CD4-positive, alpha-beta T cell treated with Interleukin-10 for 1 hour (primary cell): ENCODE measurements around the gene TMEM150B.
A peak's percentile ranks its signal among the peaks of the same experiment; 100 is the strongest.

Experiments used
- DNase-seq: peaks from one replicate; pipeline ENCODE4 v3.0.0-alpha.2; 2020

The TMEM150B gene

DNA sequence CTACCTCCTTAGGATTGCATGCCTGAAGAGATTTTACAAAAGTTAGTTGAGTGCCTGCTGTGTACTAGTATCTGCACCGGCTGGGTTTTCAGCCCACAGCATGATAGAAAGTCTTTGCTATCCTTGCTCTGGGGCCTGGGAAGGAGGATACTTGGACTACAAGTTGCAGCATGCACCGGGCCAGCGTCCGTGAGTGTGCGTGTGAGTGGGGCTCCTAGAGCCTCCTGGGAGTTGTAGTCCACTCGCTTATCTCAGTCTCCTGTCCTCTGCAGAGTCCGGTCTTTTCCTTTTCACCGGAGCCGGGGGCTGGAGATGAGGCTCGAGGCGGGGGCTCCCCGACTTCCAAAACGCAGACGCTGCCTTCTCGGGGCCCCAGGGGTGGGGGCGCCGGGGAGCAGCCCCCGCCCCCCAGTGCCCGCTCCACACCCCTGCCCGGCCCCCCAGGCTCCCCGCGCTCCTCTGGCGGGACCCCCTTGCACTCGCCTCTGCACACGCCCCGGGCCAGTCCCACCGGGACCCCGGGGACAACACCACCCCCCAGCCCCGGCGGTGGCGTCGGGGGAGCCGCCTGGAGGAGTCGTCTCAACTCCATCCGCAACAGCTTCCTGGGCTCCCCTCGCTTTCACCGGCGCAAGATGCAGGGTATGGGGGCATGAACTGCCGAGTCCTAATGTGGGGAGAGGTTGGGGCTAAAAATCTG lies 20.7 kb downstream of the TMEM150B start:
- peak; percentile 32 for DNase-seq

DNA sequence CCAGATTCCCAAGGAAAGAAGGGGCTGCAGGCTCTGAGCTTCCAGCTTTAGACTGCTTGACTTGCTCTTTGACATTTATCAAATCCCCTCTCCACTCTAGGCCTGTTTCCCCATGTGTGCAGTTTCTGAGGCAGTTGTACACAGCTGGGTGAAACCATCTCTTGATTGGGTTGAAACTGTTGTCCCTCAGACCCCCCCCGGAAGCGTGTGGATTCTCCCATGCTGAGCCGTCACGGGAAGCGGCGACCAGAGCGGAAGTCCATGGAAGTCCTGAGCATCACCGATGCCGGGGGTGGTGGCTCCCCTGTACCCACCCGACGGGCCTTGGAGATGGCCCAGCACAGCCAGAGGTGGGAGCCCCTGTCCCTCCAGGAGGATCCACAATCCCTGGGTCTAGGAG lies 21.7 kb downstream of the TMEM150B start:
- DNase-seq = no peak

DNA sequence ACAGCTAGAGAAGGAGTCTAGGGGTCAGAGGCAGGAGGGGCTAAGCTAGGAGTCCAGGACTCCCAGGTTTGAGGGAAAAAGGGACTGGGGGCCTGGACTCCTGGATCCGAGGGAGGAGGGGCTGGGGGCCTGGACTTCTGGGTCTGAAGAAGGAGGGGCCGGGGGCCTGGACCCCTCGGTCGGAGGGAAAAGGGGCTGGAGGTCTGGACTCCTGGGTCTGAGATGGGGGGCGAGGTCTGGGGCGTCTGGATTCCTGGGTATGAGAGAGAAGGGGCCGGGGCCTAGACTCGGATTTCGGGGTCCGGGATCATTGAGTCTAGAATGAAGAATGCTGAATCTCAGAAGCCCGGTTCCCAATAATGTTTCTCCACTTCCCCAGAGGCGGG lies 22.8 kb downstream of the TMEM150B start:
- DNase-seq = no peak

DNA sequence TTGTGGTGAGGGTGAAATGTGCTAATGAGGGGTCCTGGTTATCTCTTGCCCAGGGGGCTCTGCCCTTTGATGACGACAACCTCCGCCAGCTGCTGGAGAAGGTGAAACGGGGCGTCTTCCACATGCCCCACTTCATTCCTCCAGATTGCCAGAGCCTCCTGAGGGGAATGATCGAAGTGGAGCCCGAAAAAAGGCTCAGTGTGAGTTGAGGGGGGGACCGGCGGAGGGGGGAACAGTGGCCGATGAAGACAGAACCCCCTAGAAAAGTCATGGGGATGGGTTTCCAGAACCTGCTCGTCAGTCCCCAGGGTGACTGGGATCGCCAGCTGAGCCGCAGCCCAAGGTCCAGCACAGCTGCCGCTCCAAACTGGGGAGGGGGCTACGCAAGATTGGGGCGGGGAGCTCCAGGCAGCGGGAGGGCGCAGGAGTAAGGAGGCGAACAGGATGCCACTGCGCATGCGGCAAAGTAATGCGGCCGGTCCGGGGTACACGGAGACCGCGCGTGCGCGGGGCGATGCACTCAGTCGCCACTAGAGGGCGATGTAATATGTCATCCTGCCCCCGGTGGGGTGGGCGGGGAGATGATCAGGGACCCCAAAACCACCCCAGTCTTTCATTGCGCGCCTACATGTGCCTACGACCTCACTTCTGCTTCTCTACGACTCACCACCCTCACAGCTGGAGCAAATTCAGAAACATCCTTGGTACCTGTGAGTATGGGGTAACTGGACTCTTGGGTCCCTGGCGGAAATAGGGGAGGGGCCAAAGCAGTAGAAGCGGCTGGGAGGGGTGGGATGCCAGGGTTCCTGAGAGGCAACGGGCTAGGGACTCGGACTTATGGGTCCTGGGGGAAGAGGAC lies 23.5 kb downstream of the TMEM150B start:
- peak; percentile 93 for DNase-seq

DNA sequence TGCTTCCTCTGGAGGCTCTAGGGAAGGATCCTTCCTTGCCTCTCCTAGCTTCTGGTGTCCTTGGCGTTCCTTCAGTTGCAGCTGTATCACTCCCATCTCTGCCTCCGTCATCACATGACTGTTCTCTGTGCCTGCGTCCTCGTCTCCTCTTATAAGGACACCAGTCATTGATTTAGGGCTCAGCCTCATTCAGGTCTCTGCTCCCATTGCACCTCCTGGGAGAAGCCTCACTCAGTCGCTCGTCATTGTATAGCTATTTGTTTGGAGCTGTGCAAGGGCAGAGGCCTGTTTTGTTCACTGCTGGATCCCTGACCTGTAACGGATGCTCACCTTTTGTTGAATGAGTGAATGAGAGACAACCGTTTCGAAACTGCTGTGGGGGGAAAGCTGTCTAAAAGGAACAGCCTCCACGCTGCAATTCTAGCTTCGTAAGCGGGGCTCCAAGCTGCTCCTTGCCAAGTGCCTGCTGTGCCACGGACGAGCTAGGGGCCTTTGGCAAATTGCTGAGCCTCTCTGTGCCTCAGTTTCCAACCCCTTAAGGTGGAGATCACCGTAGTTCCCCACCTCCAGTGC lies 24.2 kb downstream of the TMEM150B start:
- no peak for DNase-seq

DNA sequence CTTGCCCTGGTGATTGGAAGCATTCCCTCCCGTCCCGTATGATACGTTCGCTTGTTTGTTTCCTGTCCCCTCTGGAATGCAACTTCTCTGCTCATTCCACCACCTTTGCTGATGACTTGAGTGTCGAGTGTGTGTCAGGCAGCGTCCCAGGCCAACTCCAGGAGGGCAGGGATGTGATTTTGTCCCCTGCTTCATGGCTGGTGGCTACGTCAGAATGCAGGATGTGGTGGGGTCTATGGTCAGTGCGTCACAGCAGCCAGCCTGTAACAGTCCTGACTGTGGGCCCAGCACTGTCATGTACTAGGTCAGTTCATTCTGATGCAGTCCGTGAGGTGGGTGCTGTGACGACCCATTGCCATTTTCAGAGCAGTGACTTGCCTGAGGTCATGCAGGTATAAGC lies 25.1 kb downstream of the TMEM150B start:
- DNase-seq = no peak

DNA sequence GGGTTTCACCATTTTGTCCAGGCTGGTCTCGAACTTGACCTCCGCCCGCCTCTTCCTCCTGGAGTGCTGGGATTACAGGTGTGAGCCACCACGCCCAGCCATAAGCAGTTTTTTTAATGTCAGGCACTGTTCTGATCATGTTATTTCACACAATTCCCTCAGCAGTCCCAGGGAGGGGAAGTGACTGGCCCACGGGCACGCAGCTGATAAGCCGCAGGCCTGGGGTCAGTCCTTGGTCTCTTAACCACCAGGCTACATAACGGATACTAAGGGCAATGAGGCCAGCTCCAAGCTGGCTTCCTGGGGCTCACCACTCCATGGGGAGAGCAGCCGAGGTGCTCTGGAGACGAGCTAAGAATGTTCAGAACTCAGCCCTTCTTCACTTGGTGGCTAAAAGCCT lies 27.9 kb downstream of the TMEM150B start:
- no peak for DNase-seq

DNA sequence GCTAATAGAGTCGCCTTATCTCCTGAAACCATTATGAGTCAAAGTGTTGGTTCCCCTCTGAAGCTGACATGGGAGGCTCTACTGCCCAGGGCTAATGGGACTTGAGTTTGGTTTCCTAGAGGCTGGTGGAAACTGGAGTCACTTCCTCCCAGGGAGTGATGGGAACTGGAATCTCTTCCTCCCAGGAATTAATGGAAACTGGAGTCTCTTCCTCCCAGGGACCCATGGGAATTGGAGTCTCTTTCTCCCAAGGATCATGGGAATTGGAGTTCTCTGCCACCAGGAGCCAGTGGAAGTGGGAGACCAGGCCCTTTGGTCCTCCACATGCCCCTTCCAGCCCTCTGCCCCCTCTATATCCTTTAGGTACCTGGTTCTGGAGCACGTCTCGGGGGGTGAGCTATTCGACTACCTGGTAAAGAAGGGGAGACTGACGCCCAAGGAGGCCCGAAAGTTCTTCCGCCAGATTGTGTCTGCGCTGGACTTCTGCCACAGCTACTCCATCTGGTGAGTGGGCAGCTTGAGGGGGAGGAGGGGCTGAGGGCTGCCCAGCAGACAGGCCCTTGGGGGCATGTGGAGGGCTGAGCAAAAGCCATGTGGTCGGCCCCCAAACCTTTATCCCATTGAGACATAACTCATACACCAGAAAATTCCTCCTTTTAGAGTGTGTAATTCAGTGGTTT lies 35.9 kb downstream of the TMEM150B start:
- DNase-seq = no peak

DNA sequence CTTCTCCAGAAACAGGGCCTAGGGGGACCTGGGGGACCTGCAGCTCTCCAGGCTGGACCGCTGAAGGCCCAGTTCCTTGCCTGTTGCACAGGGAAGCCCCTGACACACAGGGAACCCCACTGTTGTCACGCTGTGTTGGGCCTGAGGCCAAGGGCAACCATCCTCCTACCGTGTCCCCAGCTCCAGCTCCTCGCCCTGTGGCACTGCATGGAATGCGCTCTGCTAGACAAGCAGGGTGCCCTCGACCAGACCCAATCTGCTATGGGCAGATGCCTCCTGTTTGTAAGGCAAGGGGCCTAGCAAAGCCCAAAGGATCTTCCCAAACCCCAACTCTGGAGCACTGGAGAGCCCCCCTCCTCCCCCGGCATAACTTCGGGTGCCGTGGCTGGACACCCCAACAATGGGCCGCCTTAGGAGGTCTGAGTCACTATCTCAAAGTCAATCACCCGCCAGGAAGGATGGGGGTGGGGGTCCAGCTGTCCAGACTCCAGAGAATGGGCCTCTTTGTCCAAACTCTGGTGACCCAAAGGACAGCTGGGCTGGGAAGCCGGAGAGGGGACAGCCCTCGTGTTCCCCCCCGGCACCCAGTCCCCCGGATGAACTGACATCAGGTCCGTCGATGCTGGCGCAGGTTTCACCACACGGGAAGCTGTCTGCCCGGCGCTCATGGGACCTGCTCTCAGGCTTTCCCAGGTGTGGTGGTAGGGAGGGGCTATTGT lies 37.6 kb downstream of the TMEM150B start:
- DNase-seq = no peak

DNA sequence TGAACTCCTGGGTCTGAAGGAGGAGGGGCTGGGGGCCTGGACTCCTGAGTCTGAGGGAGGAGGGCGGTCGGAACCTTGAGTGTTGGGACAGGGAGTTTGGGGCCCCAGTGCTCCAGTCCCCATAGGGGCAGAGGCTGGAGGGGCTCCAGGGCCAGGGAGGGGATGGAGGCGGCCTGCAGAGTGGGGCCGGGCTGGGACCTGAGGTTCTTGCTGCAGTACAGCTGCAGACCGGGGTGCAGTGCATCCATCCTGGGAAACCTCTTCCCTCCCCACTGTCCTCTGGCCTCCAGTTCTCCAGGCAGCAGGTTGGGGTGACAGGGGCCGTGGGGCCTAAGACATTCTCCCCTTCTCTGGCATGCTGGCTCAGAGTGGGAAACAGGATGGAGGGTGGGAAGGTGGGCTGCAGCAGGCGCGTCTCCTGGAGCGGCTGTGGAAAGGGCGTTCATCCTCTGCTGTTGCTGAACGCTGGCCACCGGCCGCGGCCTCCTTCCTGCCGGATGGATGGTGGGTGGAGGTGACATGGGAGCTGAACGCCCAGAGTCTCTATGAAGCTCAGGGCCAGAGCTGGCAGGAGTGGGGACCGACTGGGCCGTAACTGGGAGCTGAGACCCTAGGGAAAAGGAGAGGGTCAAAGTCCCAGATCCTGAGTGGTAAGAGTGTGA lies 39.8 kb downstream of the TMEM150B start:
- no peak for DNase-seq

DNA sequence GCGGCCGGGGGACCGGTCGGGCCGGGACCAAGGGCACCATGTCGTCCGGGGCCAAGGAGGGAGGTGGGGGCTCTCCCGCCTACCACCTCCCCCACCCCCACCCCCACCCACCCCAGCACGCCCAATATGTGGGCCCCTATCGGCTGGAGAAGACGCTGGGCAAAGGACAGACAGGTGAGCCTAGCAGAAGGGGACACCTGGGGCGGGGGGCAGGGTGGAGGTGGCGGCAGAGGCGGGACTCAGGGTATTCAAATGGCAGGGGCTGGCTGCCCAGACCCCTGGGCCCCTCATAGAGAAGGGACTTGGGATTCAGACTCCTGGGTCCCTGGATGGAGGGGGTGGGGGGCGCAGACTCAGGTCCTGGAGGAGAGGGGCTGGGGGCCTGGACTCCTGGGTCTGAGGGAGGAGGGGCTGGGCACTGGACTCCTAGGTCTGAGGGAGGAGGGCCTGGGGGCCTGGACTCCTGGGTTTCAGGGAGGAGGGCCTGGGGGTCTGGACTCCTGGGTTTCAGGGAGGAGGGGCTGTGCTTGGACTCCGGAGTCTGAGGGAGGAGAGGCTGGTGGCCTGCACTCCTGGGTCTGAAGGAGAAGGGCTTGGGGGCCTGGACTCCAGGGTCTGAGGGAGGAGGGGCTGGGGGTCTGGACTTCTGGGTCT lies 40.6 kb downstream of the TMEM150B start:
- no peak for DNase-seq

DNA sequence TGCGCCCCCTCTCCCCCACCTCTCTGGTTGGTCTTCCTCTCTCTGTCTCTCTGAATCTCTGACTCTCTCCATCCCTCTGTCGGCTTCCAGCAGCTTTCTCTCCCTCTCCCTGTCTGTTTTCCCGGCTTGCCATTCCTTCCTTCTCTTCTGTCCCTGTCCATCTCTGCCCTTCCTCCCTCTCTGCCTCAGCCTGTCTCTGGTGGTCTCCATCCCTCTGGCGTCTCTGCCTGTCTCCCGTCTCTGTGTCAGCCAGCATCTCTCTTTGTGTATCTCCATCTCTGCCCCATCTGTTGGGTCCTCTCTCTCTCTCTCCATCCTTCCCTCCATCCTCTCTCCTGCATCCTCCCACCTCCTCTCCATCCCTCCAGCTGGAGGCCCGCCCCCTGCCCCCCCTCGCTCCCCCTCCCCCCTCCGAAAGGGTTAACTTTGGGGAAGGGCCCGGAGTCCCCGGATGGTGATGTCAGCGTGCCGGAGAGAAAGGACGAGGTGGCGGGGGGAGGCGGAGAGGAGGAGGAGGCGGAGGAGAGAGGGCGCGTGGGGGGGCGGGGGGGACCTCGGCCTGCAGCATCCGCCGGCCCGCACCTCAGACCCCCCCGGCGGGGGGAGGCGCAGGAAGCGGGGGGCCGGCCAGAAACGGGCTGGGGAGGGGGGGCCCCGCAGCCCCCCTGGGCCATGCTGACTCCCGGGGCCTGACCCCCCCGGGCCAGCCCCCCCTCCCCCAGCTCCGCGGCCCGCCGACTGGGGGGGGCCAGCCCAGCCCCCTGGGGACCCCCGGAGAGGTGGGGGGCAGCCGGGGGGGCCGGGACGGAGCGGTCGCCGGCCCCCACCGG lies 41.4 kb downstream of the TMEM150B start, which contains the start of gene BRSK1:
BRSK1 (plus strand) TSS at position 450 of the 830 bp plus-strand sequence. CDS start 446 bp downstream, outside the sequence.
- peak; percentile 67 for DNase-seq

DNA sequence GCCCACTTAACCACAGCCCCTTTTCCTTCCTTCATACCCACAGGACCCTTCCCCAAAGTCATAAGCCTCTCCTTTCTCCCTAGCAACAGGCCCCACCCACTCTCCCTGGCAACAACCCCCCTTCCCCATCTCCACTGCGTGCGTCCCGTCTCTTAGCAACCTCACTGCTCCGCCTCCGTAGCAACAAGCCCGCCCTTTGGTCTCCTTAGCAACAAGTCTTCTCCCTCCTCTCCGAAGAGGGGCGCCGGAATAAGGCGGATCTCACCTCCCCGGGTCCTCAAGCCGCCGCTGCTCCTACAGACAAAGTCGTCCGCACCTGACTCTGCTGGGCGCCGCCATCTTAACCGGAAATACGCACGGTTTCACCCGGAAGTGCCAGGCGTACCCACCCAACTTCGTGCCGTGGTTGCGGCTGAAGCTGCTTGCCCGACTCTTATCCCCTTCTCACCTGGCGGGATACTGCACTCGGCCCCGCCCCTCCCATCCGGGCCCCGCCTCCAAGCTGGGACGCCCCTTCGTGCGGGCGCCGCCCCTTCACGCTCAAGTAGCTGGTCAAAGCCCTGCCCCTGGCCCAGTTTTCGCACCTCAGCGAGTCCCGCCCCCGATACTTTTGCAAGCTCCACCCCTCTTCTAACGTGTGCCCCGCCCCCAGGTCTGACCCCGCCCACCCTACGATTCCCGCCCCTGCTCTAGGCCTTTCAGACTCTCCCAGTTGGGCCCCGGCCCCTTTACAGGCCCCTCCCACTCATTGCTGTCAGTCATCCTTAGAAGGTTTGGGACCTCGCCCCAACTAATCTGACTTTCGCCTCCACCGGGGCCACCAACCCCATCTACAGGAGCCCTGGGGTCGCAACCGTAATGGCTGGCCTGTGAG lies 45.1 kb downstream of the TMEM150B start, which contains the start of gene HSPBP1:
HSPBP1 (minus strand) TSS at position 341 of the 874 bp plus-strand sequence. CDS start 502 bp downstream, outside the sequence.
- DNase-seq = peak; percentile 98

DNA sequence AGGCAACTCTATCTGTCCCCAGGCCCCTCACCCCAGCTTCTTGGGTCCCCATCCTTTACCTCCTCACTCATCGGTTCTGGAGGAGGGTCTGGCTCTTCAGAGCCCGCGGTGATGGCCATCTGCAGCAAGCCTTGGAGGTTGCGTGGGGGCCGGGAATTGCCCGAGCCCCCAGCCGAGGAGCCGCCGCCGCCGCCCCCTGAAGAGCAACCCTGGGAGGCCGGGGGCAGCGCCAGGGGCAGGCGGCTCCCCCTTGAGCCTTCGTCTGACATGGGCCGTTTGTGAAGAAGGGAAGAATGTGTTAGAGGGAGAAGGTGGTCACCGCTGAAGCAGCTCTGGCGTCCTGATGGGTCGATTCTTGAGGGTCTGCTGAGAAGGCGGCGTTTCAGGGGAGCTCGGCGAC lies 45.8 kb downstream of the TMEM150B start:
- DNase-seq = no peak

DNA sequence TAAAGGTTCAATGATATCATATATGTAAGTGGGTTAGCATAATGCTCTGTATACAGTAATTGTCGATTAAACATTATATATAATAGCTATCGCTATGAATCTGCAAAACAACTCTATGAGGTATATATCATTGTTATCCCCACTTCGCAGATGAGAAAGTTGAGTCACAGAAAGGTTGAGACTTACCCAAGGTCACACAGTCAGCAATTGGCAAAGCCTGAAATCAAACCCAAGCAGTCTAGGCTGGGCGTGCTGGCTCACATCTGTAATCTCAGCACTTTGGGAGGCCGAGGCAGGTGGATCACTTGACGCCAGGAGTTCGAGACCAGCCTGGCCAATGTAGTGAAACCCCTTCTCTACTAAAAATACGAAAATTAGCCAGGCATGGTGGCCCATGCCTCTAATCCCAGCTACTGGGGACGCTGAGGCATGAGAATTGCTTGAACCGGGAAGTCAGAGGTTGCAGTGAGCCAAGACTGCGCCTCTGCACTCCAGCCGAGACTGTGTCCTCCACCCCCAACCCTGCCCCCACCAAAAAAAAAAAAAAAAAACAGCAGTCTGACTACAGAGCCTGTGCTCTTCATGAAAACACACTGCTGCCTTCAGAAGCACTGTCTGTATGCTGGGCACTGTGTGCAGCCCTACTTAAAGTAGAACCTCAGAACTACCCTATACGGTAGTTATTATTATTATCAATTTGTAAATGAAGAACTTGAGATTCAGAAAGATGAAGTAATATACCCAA lies 46.6 kb downstream of the TMEM150B start:
- no peak for DNase-seq

DNA sequence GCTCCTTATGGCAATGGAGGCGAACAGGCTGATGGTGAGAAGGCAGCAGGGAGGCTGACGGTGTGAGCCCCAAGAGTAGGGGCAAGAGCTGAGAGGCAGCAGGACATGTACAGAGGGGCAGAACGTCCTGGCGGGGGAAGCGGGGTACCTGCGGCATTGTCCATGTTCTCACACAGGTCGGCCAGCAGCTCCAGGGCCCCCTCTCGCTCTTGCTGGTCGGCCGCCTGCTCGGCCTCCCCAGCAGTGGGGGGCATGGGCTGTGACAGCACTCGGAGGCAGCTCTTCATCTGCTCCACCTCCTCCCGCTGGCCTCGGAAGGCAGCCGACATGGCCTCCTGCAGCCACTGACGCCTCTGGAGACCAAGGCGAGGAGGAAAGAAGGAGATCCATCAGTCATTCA lies 47.6 kb downstream of the TMEM150B start:
- DNase-seq = no peak

DNA sequence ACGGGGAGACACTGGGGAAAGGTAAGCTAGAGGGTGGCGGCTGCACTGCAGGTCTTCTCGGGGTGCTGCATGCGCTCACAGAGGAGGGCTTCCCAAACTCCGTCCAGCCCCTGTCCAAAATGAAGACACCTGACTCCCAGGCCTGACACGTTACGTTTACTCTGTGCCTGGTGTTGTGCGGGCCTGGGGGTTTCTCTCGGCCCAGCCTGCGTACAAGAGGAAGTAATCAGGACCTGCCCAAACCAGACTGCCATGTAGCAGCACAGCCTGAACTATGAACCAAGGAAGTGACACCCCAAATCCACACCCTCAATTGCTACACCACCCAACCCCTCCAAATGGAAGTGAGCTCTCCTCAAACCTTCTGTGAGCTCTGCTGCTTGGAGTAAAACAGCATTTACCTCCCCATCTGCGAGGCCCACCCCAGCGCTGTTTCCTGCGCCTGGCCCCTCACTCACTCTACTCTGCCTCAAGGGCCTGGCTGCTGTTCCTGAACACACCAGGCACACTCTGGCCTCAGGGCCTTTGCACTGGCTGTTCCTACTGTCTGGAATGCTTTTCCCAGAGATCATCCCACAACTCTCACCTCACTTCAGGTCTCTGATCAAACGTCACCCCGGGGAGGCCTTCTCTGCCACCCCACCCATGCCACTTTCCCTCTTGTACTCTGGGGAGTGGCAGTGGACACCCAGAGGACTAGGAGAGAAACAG lies 48.3 kb downstream of the TMEM150B start:
- DNase-seq = peak; percentile 32
